Activated CD8-positive, alpha-beta memory T cell treated with anti-CD3 and anti-CD28 coated beads for 24 hours (primary cell): ENCODE results near the gene CAPN3.
"Not testable (repeated sequence)": the region's sequence is repeated elsewhere in the genome, so short reads cannot be mapped to it uniquely, and the experiment has no call there.

Experiments
- DNase-seq: peaks from one replicate; pipeline ENCODE4 v3.0.0-alpha.2; 2020

Gene CAPN3

DNA sequence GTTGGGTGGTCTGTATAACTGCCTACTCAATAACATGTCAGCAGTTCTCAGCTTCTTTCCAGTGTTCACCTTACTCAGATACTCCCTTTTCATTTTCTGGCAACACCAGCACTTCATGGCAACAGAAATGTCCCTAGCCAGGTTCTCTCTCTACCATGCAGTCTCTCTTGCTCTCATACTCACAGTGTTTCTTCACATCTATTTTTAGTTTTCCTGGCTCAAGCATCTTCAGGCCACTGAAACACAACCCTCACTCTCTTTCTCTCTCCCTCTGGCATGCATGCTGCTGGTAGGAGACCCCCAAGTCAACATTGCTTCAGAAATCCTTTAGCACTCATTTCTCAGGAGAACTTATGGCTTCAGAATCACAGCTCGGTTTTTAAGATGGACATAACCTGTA, at the start of gene CAPN3:
Gene CAPN3 (plus strand): TSS at position 253 of the 400 bp plus-strand sequence. CDS start 305 bp downstream, outside the sequence.
- no peak for DNase-seq

DNA sequence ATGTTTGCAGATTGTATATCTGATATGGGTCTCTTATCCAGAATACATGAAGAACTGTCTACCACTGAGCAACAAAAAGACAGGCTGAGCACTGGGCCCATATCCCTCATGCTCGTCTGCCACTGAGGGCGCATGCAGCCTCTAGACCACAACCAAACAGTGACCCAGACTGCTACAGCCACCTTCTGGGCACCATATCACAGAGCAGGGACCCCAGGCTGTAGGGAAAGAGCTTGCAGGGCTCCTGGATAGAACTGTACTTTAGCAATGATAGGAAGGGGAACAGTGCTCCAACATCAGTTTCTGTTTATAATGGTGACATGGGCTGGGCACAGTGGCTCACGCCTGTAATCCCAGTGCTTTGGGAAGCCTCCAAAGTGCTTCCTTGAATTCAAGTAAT, 45.8 kb upstream of the CAPN3 start:
- no peak for DNase-seq

GRCh38 chr15:42314818-42315217, 44.5 kb upstream of the CAPN3 start:
- no peak for DNase-seq

DNA sequence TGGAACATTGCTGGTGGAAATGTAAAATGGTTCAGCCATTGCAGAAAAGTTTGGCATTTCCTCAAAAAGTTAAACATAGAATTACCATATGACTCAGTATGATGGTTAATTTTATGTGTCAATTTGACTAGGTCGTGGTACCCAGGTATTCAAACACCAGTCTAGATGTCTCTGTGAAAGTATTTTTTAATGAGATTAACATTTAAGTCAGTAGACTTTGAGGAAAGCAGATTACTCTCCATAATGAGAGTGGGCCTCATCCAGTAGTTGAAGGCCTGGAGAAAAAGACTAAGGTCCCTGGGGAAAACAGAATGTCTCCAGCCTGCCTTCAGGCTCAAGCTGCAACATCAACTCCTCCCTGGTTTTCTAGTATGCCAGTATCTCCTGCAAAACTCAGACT, 43.8 kb upstream of the CAPN3 start:
- DNase-seq, result no peak

GRCh38 chr15:42316282-42316805, 43.0 kb upstream of the CAPN3 start:
- DNase-seq, result not testable (repeated sequence)

- no peak for DNase-seq
These were observed 40.1 kb upstream of the CAPN3 start for GRCh38 chr15:42319206-42319605.

DNA sequence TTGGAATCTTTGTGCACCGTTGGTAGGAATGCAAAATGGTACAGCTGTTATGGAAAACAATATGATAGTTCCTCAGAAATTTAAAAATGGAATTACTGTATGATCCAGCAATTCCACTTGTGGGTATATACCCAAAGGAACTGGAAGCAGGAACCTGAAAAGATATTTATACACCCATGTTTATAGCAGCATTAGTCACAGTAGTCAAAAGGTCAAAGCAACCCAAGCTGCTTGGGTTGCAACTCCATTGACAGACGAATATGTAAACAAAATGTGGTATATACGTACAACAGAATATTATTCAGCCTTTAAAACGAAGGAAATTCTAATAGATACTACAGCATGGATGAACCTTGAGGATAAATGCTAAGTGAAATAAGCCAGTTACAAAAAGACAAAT, 35.0 kb upstream of the CAPN3 start:
- DNase-seq, result no peak

DNA sequence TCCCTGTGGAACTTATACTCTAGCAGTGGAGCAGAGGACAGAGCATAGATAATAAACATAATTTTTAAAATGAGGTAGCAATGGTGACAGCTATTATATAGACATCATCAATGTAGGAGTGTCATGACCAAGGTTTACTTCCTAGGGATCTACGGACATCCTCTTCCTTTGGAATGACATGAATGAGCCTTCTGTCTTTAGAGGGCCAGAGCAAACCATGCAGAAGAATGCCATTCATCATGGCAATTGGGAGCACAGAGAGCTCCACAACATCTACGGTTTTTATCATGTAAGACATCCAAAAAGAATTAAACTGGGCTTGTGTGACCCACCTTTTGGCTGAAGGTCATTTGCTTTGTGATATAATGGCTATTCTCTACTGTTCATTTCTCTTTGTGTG, 30.1 kb upstream of the CAPN3 start:
- DNase-seq, result no peak

- DNase-seq, result no peak
These were observed 29.3 kb upstream of the CAPN3 start for GRCh38 chr15:42329992-42330391.

- no peak for DNase-seq
These were observed 28.1 kb upstream of the CAPN3 start for GRCh38 chr15:42331235-42331634.

DNA sequence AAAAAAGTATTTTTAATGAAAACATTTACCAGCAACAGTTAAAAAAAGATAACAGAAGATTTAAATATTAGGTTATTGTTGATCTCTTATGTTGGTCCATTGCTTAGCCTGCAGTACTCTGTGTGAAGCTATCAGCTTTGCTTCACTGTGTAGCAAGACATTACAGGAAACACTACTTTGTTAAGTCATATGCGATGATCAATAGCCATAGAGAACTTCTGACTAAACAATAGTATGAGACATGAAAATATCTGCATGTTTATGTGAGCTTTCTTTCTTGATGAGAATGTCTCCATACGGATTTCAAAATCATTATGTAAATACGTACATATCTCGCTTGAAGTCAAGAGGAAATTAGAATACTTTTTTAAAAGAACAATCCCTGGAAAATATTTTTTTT, 27.0 kb upstream of the CAPN3 start:
- DNase-seq, result no peak

- no peak for DNase-seq
These were observed 24.2 kb upstream of the CAPN3 start for GRCh38 chr15:42335074-42335473.

DNA sequence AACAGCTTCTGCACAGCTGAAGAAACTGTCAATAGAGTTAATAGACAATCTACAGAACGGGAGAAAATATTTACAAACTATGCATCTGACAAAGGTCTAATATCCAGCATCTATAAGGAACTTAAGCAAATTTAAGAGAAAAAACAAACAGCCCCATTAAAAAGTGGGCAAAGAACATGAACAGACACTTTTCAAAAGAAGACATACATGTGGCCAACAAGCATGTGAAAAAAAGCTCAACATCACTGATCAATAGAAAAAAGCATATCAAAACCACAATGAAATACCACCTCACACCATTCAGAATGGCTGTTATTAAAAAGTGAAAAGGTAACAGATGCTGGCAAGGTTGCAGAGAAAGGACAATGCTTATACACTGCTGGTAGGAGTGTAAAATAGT, 22.7 kb upstream of the CAPN3 start:
- not testable (repeated sequence) for DNase-seq

- DNase-seq, result not testable (repeated sequence)
These were observed 22.2 kb upstream of the CAPN3 start for GRCh38 chr15:42337104-42337503.

- DNase-seq, result no peak
These were observed 20.8 kb upstream of the CAPN3 start for GRCh38 chr15:42338500-42338899.

DNA sequence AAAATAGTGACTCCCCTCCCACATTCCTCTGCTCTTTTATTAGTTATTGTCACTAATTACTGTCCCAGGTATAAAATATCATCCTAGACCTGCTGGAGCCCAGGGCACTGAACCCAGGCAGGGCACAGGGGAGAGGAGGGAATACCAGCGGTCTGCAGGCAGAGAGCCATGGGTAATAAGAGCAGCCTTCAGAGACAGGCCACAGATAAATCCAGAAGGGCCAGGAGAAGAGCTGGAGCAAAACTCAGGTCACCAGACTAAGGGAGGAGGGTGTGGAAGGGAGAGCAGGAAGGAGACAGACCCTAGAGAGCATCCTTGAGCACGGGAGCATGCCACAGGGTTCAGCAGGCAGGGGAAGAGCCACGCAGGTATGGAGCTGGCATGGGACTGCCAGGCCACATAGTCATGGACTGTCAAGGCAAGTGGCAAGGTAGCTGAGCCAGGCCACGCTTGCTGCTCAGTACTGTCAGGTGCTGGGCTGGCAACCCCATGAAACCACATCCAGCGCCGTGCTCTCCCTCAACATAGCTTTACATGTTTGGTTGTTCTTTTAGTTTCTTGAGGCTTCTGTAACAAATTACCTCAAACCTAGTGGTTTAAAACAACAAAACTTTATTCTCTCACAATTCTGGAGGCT, 15.6 kb upstream of the CAPN3 start:
- no peak for DNase-seq

DNA sequence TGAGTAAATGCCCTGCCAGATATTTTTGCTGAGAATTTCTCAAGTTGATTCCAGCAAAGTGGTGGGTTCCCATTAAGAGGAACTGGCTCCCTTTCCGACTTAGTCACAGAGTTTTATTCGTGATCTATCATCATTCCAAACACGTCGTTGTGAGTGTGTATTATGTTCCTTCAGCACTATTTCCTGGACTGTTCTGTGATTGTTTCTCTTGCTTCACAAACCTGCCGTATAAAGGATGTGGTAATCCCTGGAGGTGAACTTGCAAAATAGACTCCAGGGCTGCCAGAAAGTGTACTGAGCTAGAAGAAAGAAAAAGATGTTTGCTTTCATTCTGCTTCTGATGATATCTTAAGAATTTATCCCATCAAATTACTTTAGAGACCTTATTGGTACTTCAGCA, 14.5 kb upstream of the CAPN3 start:
- no peak for DNase-seq

- no peak for DNase-seq
These were observed 13.8 kb upstream of the CAPN3 start for GRCh38 chr15:42345504-42345903.

DNA sequence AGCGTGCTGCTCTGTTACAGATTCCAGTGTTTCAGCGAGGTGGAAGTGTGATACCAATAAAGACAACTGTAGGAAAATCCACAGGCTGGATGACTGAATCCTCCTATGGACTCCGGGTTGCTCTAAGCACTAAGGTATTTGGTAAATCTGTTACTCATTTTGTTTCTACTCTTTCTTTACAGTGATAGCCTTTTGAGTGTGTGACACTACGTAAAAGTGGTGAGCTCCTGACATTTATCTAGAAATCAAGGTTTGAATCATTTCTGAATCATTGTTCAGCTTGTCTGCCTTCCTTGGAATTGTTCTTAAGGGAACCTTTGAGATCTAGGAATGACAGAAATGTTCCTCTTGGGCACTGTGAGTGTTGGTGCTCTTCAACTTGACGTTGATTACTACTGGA, 11.2 kb upstream of the CAPN3 start:
- no peak for DNase-seq

- no peak for DNase-seq
These were observed 10.1 kb upstream of the CAPN3 start for GRCh38 chr15:42349186-42349585.

DNA sequence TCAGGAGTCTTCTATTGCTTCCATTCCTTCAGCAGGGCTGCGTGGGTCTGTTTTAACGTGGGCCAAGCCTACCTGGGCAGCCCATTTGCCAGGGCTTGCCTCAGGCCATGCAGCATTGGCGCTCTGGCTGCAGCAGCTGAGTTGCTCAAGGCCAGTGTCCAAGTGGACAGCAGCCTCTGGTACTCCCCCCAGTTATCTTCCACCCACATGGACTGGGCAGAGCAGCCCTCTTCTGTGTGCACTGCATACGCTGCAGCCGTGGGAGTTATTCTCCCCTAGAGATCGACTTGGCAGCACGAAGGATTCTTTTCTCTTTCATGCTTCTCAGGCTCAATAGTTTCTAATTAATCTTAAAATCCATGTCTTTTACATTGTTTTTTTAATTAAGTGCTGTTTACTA, 6.9 kb upstream of the CAPN3 start:
- no peak for DNase-seq

DNA sequence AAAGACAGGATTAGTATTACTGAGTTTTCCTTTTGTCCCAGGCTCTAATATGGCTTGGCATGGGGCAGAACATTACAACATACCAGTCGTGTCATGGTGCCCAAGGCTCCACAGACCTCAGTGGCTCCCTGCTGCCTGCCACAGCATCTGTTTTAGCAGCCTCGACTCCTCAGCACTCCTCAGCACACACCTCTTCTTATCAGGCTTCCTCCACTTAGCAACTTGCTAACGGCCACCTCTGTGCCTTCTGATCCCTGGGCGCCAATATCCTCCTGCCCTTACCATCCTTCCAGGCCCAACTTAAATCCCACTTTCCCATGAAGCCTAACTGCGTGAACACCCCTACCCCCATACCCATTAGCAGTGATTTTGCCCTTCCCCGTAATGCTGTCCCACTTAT, 6.2 kb upstream of the CAPN3 start:
- no peak for DNase-seq

DNA sequence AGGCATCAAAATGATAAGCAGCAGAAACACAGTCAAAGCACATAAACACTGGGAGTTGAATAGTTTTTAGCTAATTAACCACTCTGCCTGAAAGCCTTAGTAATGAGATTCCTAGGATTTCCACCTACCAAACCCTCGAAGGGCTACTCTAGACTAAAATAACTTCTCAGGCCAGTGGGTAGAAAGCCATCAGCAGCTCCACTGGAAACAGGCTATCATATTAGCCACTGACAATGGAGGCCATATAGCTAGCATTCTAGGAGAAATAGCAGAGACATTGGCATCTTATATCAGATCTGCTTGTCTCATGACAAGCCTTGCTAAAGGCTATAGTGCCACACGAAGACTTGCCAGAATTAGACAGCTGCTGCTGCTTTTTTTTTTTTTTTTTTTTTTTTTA, 4.5 kb upstream of the CAPN3 start:
- no peak for DNase-seq

GRCh38 chr15:42355291-42355690, 4.0 kb upstream of the CAPN3 start:
- no peak for DNase-seq

DNA sequence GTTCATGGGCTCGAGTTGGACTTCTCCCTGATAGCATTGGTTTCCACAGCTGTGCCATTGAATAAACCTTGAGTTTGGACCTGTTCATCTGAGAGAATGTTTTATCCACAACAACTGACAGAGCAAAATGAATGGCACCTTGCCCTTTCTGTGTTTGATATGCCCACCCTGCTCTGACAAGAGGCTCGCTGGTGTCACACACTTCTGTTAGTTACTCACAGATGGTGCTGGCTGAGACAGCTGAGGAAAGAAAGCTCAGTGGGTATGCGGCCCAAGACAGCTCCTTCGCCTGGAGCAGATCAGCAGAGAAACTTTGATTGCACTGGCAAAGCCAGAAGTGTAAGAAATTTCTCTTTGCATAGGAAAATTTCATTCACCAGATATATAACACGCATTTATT, 2.5 kb upstream of the CAPN3 start:
- no peak for DNase-seq
